ENCODE results near the gene GPR152. TPM values are rescaled to one million over a fixed set of nuclear protein-coding genes. Genes with fewer than 3 reads are reported as not detected.

The GPR152 gene
- total RNA-seq, result not detected

DNA sequence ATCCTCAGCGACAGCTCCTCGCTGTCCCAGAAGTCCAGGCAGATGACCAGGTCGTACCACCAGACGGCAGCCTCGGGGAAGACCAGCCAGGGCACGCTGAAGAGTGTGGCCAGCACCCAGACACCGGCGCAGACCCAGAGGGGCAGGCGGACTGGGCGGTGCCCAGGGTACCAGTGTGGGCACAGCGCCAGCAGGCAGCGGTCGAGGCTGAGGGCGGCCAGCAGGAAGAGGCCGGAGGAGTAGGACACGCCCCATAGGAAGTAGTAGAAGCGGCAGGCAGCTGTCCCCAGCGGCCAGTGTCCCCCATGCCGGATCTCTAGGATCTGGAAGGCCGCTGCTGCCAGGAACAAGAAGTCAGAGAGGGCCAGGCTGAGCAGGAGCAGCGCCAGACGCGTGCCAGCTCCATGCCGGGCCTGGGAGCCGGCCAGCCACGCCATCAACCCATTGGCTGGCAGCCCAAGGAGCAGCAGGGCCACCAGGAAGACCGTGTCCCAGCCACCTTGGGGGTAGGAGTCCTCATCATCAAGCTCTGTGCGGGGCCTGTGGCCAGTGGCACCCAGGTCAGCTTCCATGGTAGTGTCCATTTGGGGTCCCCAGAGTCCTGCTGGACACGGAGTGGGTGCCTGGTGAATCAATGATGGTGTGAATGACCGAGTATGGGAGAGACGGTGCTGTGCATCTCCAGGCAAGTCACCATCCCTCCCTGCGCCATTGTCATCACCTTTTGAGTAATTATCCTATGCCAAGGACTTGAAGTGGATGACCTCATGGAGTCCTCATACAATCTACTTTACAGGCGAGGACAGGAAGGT is at the start of gene GPR152:
TSS of gene GPR152 (minus strand) at position 589 of the 812 bp plus-strand sequence. CDS start at position 584, 5 bp downstream.

DNA sequence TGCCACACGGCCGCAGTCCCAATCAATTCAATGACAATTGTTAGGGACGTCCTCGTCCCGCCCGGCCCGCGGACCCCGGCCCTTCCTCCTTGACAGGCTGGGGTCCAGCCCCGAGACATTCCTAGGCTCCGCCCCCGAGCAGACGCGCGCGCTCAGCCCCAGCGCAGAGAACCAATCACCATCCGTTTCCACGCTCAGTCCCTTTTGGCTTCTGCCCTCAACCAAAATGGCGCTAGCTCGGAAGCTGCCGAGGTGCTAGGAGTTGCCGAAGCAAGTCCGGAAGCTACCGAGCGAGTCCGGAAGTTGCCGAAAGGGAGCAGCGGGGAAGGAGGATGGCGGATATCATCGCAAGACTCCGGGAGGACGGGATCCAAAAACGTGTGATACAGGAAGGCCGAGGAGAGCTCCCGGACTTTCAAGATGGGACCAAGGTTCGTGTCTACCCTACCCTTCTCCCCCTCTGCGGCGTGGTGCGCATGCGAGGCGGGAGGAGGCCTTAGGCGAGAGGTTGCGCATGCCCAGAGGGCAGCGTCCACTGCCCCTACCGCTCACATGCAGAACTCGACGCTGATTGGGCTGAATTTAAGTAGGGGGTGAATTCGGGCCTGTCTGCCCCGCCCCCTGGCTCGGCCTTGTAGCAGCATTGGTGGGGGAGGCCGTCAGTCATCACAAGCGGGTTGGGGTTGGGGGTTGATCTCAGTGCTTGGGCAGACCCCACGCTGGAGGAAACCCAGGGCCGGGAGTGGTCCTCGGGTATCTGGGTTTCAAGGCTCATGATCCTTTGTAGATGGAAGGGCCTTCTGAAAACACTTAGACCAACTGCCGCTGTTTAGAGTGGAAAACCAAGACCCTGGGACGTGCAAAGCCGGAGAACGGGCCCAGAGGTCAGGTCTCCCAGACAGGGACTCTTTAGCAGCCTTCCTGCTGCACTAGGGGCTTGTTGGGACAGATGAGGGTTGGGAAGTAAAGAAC is 30.6 kb upstream of the GPR152 start, which contains the start of gene AIP:
TSS of gene AIP (plus strand) at position 200 of the 972 bp plus-strand sequence. CDS start at position 333, 133 bp downstream.

DNA sequence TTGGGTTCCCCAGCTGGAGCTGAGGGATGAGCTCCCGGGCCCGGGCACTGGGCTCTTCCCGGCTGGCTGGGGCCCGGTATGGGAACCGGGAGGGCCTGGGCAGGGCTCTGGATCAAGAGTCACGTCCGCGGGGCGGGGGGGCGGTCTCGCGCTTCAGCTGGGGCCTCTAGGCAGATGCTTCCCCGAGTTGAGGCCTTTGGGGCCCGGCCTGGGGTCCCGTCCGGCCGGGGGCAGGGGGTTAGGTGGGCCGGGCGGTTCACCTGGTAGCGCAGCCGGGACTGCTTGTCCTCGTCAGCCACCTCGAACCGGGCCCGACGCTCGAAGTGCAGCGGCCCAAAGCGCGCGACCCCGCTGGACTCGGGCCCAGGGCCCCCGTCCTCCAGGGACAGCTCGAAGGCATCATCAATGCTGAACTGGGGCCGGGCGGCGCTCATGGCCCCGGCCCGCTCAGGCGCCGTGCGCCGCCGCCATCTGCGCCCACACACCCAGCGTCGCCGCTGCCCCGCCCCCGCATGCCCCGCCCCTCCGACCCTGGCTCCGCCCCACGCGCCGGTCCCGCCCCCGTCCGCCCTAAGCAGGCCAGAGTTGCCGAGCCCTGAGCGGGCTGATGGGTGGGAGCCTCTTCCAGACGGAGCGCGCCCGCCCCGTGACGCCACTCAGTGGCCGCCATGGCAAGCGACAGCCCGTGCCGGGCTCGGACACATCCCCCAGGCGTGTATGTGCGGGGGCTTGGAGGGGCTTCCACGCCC is 16.4 kb upstream of the GPR152 start, which contains the start of gene TMEM134:
TSS of gene TMEM134 (minus strand) at position 493 of the 749 bp plus-strand sequence. CDS start at position 434, 59 bp downstream.

GRCh38 chr11:67455054-67455453 is 2.5 kb upstream of the GPR152 start, which contains the start of gene CABP4:
TSS of gene CABP4 (plus strand) at chr11:67455354. CDS start at chr11:67455424, 70 bp downstream.

GRCh38 chr11:67437082-67437808 is 15.3 kb downstream of the GPR152 start, which contains the start of gene PTPRCAP:
TSS of gene PTPRCAP (minus strand) at chr11:67437682. CDS start at chr11:67437619, 63 bp downstream.

DNA sequence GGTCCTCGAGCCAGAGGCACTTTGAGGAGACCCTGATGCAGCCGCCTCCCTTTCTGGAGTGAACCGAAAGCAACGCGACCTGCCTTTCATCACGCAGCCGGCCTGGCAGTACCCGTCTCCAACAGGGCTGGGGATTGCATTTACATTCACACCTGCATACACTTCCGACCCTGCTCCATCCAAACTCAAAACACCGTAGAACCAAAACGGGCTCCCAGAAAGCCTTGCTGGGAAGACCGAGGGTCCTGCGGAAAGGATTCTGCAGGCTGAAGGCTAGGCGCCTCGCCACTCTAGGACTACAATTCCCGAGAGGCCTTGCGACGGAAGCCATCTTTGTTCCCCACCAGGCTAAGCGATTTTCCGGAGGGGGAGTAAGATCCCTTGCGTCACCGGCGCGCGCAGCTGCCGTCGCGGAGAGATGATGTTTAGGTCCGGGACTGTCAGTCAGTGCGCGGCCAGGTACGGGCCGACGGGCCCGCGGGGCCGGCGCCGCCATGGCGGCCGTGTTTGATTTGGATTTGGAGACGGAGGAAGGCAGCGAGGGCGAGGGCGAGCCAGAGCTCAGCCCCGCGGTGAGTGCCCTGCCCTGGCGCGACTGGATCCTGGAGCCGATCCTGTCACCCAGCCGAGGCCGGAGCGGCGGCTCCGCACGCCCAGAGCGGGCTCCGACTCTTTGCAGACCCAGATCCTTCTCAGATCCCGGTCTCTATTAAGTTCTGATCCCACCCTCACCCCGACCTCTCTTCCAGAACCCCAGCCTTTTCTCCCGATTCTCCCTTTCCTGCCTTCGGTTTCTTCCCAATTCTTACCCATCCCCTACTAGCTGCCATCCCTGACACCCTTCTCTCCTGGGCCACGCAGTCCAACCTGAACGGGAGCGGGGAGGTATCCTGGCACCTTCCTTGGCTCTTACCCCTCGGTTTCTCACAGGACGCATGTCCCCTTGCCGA is 24.2 kb downstream of the GPR152 start, which contains the start of gene RPS6KB2:
TSS of gene RPS6KB2 (plus strand) at position 443 of the 950 bp plus-strand sequence. CDS start at position 495, 52 bp downstream.

DNA sequence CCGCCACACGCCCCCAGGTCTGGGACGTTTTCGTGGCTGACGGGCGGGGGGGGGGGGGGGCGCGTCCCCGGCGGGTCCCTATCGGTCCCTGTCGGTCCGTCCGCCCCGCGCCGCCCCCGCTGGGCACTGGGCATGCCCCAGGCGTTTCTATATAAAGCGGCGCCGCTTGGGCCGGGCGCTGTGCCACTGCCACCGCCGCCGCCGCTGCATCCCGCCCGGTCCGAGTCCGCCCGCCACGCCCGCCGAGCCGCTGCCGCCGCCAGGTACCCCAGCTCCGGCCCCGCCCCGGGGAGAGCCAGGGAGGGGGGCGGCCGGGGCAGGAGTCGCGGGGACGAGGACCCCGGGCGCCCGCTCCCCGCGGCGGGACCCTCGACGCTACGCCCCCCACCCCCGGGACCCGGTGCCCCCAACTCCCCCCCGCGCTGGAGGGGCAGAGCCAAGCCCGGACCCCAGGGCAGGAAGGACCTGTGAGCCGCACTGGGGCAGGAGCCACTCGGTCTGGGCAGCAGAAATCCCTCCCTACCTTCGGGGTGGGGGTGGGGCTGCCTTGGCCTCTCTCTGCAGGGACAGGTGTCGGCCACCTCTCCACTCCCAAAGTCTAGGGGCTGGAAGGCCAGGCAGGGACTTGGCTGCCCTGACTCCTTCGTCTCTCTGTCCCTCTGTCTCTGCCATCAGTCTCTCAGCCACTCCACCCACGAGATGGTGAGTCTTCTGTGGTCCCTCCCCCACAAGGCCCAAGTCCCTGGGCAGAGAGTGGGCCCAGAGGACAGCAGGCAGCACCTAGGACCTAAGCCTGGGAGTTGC is 36.8 kb downstream of the GPR152 start, which contains the start of gene CARNS1:
TSS of gene CARNS1 (plus strand) at position 178 of the 804 bp plus-strand sequence. CDS start at position 700, 522 bp downstream.

DNA sequence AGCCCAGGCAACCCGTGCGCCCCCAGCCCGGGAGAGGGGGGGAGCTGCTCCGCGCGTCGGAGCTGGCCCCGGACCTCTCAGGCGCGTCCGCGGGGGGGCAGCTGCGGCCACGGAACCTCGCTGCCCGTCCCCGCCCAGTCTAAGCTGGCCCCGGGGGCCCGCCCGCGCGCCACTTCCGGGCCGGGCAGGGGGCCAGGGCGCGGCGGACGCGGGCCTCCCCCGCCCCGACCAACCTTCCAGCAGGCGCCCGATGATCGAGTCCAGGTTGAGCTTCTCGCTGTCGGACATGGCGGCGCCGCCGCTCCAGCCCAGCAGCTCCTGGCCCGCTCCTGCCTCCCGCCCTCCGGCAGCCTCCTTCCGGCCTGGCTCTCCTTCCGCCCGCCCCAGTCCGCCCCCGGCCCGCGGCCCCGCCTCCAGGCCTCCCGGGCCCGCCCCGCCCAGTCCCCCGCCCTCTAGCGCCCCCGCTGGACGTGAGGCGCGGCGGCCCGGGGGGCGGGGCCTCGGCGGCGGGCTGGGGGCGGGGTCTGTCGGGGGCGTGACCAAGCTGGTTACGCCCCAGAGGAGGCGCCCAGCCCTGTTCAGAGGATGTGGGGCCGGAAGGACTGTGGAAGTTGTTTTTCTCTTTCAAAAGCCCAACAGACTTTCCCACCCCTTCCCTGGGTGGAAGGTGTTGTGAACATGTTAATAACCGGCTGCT is 50.9 kb downstream of the GPR152 start, which contains the start of gene PPP1CA:
TSS of gene PPP1CA (minus strand) at position 364 of the 697 bp plus-strand sequence. CDS start at position 288, 76 bp downstream.

Small RNA genes lying within 50 kb of the gene (small RNA-seq; reads per million reads assigned to genes)
- gene MIR6752, result not detected

Other genes with a start within 250 kb of the GPR152 start
- gene GRK2, start 186.3 kb downstream of the GPR152 start, total RNA-seq, result 53.3 TPM
- gene ANKRD13D, start 163.4 kb downstream of the GPR152 start, total RNA-seq, result 57.7 TPM
- 4.6 TPM for gene SSH3, start 149.2 kb downstream of the GPR152 start, total RNA-seq
- gene POLD4, start 99.2 kb downstream of the GPR152 start, total RNA-seq, result 4.2 TPM
- gene CLCF1, start 79.1 kb downstream of the GPR152 start, total RNA-seq, result not detected
- gene RAD9A, start 60.7 kb downstream of the GPR152 start, total RNA-seq, result 15.5 TPM
- 65.0 TPM for gene PPP1CA, start 50.9 kb downstream of the GPR152 start, total RNA-seq
- gene TBC1D10C, start 48.6 kb downstream of the GPR152 start, total RNA-seq, result 0.46 TPM
- gene CARNS1, start 37.1 kb downstream of the GPR152 start, total RNA-seq, result 0.23 TPM
- 12.9 TPM for gene RPS6KB2, start 24.2 kb downstream of the GPR152 start, total RNA-seq
- gene PTPRCAP, start 15.0 kb downstream of the GPR152 start, total RNA-seq, result not detected
- gene CORO1B, start 9.3 kb downstream of the GPR152 start, total RNA-seq, result 28.8 TPM
- gene CABP4, start 2.6 kb upstream of the GPR152 start, total RNA-seq, result 0.23 TPM
- gene TMEM134, start 16.5 kb upstream of the GPR152 start, total RNA-seq, result 9.5 TPM
- gene AIP, start 30.3 kb upstream of the GPR152 start, total RNA-seq, result 53.7 TPM
- 81.7 TPM for gene PITPNM1, start 52.6 kb upstream of the GPR152 start, total RNA-seq
- 9.5 TPM for gene CDK2AP2, start 55.4 kb upstream of the GPR152 start, total RNA-seq
- gene CABP2, start 70.7 kb upstream of the GPR152 start, total RNA-seq, result not detected
- 215 TPM for gene GSTP1, start 131.1 kb upstream of the GPR152 start, total RNA-seq
- gene NDUFV1, start 154.2 kb upstream of the GPR152 start, total RNA-seq, result 188 TPM
- 1.4 TPM for gene NUDT8, start 177.2 kb upstream of the GPR152 start, total RNA-seq
- not detected for gene TBX10, start 187.0 kb upstream of the GPR152 start, total RNA-seq
- gene ACY3, start 198.0 kb upstream of the GPR152 start, total RNA-seq, result 1.4 TPM
- gene ALDH3B2, start 221.9 kb upstream of the GPR152 start, total RNA-seq, result not detected

Measured in diencephalon (tissue), 1 donor.